GM12878 (cell line): ENCODE data around the gene OR8D1.

ENCODE experiments used
- GABPA ChIP-seq: IDR thresholded peaks from 2 replicates; pipeline ENCODE4 v1.6.1; 2014; ENCODE audit warnings: antibody characterized with exemption, low read depth, mild to moderate bottlenecking, inconsistent platforms
- LARP7 ChIP-seq: fragments of 450-650 bp; IDR thresholded peaks from 2 replicates; pipeline ENCODE4 v1.6.1; 2017; ENCODE audit warnings: mild to moderate bottlenecking
- SREBF2 ChIP-seq: IDR thresholded peaks from 2 replicates; pipeline ENCODE4 v1.6.1; 2012; ENCODE audit warnings: mild to moderate bottlenecking, low read length
- ZNF274 ChIP-seq: IDR thresholded peaks from one replicate; pipeline ENCODE4 v1.8.0; 2011; ENCODE audit not compliant: insufficient read length, insufficient read depth
- TF ChIP-seq, protein P1 (sequence below): IDR thresholded peaks from 2 replicates; pipeline ENCODE4 v1.6.1; 2011; ENCODE audit warnings: low read depth, mild to moderate bottlenecking, low read length, moderate library complexity, borderline replicate concordance; ENCODE audit errors: extremely low read depth
- TF ChIP-seq, protein P2 (sequence below), 3 experiments: IDR thresholded peaks in 2 of 3; conservative IDR thresholded peaks in 1 of 3; 2 replicates each; pipeline ENCODE4 v1.5.1; 2011; ENCODE audit warnings: low read depth in 3 of 3, low read length in 3 of 3, mild to moderate bottlenecking in 3 of 3, control low read depth in 2 of 3, moderate library complexity in 2 of 3, inconsistent platforms in 1 of 3, mixed read lengths in 1 of 3; ENCODE audit not compliant: control insufficient read depth in 2 of 3, insufficient read depth in 1 of 3; ENCODE audit errors: extremely low read depth in 1 of 3
- TF ChIP-seq, protein P3 (sequence below): fragments of 150-350 bp; IDR thresholded peaks from 2 replicates; pipeline ENCODE4 v1.6.1; 2016; ENCODE audit warnings: low read depth, low read length

DNA sequence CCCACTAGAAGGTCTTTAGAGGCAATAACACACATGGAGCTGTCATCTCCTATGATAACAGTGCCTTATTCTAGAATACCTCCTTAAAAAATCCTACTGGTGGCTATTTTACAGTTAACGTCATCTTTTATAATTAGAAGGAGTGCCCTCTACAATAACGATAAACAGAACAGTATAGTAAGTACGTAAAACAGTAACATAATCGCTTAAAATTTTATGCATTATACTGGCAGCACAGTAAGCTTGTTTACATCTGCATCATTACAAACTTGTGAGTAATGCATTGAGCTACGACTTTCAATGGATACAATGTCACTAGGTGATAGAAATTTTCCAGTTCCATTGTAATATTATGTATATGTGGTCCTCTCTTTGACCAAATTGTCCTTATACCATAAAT lies 30.6 kb upstream of the OR8D1 start:
- TF ChIP-seq, protein P1, sequence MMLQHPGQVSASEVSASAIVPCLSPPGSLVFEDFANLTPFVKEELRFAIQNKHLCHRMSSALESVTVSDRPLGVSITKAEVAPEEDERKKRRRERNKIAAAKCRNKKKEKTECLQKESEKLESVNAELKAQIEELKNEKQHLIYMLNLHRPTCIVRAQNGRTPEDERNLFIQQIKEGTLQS, result no peak
- TF ChIP-seq, protein P2, sequence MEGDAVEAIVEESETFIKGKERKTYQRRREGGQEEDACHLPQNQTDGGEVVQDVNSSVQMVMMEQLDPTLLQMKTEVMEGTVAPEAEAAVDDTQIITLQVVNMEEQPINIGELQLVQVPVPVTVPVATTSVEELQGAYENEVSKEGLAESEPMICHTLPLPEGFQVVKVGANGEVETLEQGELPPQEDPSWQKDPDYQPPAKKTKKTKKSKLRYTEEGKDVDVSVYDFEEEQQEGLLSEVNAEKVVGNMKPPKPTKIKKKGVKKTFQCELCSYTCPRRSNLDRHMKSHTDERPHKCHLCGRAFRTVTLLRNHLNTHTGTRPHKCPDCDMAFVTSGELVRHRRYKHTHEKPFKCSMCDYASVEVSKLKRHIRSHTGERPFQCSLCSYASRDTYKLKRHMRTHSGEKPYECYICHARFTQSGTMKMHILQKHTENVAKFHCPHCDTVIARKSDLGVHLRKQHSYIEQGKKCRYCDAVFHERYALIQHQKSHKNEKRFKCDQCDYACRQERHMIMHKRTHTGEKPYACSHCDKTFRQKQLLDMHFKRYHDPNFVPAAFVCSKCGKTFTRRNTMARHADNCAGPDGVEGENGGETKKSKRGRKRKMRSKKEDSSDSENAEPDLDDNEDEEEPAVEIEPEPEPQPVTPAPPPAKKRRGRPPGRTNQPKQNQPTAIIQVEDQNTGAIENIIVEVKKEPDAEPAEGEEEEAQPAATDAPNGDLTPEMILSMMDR (IDR thresholded peaks at IDR 0.05 in 2 of 3, conservative IDR thresholded peaks at IDR 0.05 in 1 of 3; ENCODE audit: control insufficient read depth in 2 of 3, extremely low read depth in 1 of 3, insufficient read depth in 1 of 3, low read depth in 3 of 3, low read length in 3 of 3), result no peak
- TF ChIP-seq ZNF274 (no peak), GABPA (no peak), SREBF2 (no peak), LARP7 (no peak)
- TF ChIP-seq, protein P3, sequence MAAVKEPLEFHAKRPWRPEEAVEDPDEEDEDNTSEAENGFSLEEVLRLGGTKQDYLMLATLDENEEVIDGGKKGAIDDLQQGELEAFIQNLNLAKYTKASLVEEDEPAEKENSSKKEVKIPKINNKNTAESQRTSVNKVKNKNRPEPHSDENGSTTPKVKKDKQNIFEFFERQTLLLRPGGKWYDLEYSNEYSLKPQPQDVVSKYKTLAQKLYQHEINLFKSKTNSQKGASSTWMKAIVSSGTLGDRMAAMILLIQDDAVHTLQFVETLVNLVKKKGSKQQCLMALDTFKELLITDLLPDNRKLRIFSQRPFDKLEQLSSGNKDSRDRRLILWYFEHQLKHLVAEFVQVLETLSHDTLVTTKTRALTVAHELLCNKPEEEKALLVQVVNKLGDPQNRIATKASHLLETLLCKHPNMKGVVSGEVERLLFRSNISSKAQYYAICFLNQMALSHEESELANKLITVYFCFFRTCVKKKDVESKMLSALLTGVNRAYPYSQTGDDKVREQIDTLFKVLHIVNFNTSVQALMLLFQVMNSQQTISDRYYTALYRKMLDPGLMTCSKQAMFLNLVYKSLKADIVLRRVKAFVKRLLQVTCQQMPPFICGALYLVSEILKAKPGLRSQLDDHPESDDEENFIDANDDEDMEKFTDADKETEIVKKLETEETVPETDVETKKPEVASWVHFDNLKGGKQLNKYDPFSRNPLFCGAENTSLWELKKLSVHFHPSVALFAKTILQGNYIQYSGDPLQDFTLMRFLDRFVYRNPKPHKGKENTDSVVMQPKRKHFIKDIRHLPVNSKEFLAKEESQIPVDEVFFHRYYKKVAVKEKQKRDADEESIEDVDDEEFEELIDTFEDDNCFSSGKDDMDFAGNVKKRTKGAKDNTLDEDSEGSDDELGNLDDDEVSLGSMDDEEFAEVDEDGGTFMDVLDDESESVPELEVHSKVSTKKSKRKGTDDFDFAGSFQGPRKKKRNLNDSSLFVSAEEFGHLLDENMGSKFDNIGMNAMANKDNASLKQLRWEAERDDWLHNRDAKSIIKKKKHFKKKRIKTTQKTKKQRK, result no peak
